Measurements from ENCODE around the gene RAB6A.

RAB6A gene

DNA sequence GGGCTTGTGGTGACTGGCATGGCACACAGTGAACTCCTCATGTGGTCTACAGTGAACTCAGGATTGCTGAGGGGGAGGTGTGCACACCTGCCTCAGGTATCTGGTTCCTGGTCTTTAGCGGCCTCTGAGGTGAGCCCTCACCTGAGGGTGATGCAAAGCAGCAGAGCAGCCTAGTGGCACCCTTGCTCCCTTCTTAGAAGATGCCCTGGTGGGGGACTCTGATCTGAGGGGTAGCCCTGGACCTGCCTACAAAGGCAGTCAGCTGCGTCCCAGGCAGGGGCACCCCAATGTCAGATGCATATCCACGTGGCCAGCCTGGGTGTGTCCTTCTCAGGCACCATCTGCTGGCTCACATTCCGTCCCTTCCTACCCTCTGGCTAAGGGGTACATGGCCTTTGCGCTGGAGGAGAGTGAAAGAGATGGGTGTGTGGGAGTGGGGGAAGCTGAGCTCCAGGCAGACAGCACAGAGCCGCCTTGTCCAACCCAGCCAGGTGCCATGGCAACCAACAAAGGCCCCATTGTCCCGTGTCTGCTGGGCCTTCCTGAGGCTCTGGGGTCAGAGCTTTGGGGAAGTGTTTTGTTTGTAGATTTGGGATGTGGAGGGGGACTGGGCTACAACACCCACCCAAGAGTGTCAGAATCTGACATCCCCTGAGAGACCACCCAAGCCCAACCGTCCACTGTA, 108.7 kb downstream of the RAB6A start:
- DNase-seq = no peak

GRCh38 chr11:73651661-73652045, 109.2 kb downstream of the RAB6A start:
- no peak for DNase-seq

- no peak for DNase-seq
Observed at GRCh38 chr11:73651252-73651651, 109.6 kb downstream of the RAB6A start.

- no peak for DNase-seq
Observed at GRCh38 chr11:73650400-73650799, 110.5 kb downstream of the RAB6A start.

GRCh38 chr11:73649206-73649605, 111.7 kb downstream of the RAB6A start:
- DNase-seq = no peak

DNA sequence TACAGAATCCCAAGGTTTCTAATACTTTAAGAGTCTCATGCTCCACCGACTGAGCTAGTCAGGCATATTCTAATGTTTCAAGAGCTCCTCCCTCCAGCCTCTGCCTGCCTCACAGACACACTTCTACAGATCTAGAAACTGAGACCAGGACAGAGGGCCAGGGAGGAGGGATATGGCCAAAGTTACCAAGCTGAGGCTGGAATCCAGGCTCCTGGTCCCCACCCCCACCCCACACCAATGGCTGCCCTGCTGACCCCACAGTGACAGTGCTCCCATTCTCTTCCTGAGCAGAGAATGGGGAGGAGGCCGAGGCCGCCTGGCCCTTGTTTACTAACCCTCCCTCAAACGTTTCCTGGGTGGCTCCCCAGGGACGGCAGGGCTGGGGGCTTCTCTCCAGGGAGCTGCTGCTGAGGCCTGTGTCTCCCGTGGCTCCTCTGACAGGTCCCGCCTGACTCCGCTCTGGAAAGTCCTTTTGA, 112.3 kb downstream of the RAB6A start:
- no peak for DNase-seq

- no peak for DNase-seq
Observed at GRCh38 chr11:73648121-73648520, 112.8 kb downstream of the RAB6A start.

DNA sequence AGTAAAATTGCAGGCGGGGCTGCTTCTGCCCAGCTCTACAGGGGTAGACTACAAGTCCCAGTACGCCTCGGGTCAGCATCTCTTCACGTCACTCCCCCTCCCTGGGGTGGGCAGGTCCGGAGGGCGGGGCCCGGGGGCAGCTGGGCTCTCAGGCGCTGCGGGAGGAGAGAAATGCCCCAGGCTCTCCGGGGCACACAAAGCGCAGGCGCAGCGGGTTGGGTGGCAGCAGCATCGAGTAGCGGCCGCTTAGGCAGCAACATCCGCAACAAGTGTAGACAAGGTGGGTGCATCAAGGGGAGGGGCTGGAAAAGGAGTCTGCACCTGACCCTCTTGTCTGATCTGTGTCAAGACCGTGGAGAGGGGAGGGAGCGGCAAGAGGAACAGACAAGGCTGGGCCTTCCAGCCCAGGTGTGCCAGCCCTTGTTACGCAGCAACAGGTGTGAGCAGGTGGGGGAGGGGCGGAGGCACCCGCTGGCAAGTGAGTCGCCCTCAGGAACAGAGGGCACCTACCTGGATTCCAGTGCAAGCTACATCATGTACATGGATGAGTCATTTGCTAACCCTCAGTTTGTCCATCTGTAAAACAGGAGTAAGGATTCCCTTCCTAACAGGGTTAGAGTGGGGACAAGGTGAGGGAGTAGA, 113.3 kb downstream of the RAB6A start:
- peak; percentile 96 to 97 for DNase-seq

GRCh38 chr11:73645972-73646631, 114.8 kb downstream of the RAB6A start, which contains the start of gene PLEKHB1:
PLEKHB1 (plus strand) TSS chr11:73646581; CDS start chr11:73646609, 28 bp downstream.
- DNase-seq = no peak

DNA sequence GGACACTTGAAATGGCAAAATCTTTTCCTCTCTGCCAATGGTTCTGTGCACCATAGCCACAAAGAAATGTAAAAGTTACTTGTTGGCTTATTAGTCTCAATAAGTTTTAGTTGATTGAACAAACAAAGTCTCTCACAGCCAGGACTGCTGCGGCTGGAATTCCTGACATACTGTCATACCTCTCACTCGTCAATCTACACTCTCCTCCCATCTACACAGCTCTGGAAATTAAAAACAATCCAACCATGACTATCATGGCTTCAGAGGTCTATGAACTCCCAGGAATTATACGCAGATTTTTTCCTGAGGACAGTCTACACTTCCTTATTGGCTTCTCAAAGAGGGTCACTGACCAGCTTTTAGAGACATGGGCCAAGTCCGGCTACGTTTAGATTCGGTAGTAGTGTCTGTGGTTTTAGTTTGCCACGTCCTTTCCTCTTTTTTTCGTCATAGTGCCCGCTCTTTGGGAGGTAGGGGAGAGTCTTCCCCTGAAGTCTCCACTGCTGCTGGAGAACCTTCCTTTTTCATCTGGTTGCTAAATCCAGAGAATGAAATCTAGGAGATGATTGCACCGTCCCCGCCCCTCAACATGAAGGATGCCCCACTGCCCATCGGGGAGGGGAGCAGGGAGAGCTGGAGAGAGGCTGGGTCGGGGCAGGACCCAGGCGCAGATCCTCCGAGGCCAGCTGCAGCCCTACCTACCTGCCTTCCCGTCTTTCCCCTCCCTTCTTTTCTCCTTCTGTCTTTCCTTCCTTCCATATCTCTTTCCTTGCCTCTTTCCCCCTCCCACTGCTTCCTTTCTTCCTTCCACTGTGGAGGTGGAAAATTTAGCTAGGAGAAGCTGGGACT, 115.5 kb downstream of the RAB6A start:
- no peak for DNase-seq

- DNase-seq = no peak
Observed at GRCh38 chr11:73641668-73642067, 119.2 kb downstream of the RAB6A start.

- DNase-seq = no peak
Observed at GRCh38 chr11:73640592-73640991, 120.3 kb downstream of the RAB6A start.

- DNase-seq = no peak
Observed at GRCh38 chr11:73637012-73637411, 123.9 kb downstream of the RAB6A start.

- no peak for DNase-seq
Observed at GRCh38 chr11:73636249-73636648, 124.6 kb downstream of the RAB6A start.

DNA sequence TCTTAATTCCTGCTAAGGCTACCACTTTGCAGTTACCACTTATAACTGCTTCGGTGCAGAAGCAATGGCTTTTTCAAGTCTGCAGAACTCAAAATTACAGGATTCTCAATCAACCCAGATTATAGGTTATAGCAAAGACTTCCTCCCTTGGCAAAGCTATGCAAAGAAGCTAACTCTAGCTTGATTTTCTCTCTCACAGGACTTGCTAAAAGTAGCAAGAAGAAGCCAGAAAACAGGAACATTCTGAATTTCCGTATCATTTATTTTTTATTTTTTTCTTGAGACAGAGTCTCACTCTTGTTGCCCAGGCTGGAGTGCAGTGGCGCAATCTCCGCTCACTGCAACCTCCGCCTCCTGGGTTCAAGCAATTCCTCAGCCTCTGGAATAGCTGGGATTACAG, 125.2 kb downstream of the RAB6A start:
- DNase-seq = no peak

GRCh38 chr11:73633999-73634398, 126.9 kb downstream of the RAB6A start:
- DNase-seq = no peak

- no peak for DNase-seq
Observed at GRCh38 chr11:73632996-73633395, 127.9 kb downstream of the RAB6A start.

DNA sequence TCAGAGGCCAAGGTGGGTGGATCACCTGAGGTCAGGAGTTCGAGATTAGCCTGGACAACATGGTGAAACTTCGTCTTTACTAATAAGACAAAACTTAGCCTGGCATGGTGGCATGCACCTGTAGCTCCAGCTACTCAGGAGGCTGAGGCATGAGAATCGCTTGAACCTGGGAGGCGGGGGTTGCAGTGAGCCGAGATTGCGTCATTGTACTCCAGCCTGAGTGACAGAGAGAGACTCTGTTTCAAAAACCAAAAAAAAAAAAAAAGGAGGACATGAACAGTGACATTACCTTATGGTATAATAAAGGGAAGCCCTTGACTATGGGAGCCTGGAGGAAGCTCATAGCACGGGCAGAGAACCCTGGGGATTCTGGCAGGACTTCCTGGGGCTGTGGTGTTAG, 131.0 kb downstream of the RAB6A start:
- DNase-seq = no peak

GRCh38 chr11:73625696-73626318, 135.1 kb downstream of the RAB6A start:
- peak; percentile 66 to 79 for DNase-seq

Measured in CD4-positive, alpha-beta T cell treated with Interferon alpha-2 for 1 hour (primary cell).